ENCODE results near the gene ARHGAP5. TPM values are rescaled to one million over a fixed set of nuclear protein-coding genes. Genes with fewer than 3 reads are reported as not detected.
"Not testable (repeated sequence)": the region's sequence is repeated elsewhere in the genome, so short reads cannot be mapped to it uniquely, and the experiment has no call there.

ARHGAP5 gene
- total RNA-seq, 3 donors from 2014 or later, result 115 to 189 (median 121) TPM

DNA sequence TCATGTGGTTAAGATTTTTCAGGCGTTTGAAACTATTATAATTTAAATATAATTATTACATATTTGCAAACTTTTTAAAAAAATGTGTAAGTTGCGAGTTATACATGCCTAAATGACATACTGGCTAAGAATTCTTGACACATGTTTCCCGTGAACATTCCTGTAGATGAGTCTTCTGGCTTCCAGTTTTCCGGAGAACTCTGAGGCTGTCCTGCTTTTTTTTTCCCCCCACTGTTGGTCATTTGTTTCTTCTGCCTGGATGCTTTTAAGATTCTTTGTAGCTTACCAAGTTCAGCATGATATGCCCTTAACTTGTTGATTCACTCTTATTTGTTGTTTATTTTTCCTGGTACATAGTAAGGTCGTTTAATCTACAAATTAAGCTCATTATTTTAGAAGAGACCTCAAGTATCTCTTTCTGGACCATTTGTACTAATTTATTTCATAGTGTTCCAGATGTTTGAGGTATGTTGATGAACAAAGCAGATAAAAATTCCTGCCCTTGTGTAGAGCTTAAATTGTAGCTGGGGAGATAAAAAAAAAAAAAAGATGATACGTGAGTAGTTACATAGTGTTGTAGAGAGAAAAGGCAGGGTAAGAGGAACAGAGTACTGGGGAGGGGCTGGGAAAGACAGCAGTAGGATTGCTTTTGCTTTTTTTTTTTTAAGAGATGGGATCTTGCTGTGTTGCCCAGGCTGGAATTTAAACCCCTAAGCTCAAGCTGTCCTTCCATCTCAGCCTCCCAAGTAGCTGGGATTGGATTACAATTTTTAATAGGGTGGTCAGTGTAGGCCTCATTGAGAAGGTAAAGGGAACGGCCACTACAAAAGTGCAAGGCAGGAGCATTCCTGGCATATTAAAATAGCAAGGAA is 32.8 kb downstream of the ARHGAP5 start:
- Histone ChIP-seq H3K27me3 (no peaks in the 10 kb centered on the region), H3K4me3 (no peak overlapping the region), H3K4me1 (no peaks in the 10 kb centered on the region), H3K27ac (no peak overlapping the region), H3K36me3 (no peaks in the 10 kb centered on the region), H3K9me3 (no peaks in the 10 kb centered on the region)
- DNase-seq (ENCODE audit: low spot score in 2 of 2), result no peak
- TF ChIP-seq, protein P1, sequence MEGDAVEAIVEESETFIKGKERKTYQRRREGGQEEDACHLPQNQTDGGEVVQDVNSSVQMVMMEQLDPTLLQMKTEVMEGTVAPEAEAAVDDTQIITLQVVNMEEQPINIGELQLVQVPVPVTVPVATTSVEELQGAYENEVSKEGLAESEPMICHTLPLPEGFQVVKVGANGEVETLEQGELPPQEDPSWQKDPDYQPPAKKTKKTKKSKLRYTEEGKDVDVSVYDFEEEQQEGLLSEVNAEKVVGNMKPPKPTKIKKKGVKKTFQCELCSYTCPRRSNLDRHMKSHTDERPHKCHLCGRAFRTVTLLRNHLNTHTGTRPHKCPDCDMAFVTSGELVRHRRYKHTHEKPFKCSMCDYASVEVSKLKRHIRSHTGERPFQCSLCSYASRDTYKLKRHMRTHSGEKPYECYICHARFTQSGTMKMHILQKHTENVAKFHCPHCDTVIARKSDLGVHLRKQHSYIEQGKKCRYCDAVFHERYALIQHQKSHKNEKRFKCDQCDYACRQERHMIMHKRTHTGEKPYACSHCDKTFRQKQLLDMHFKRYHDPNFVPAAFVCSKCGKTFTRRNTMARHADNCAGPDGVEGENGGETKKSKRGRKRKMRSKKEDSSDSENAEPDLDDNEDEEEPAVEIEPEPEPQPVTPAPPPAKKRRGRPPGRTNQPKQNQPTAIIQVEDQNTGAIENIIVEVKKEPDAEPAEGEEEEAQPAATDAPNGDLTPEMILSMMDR (IDR thresholded peaks at IDR 0.05), result no peak
- TF ChIP-seq POLR2A (IDR thresholded peaks at IDR 0.05), result no peak
- no peak for TF ChIP-seq POLR2AphosphoS5 (IDR thresholded peaks at IDR 0.05)
- intact Hi-C loops (cut with DNase I; ENCODE audit: low total_unique reads), result no loop called here

DNA sequence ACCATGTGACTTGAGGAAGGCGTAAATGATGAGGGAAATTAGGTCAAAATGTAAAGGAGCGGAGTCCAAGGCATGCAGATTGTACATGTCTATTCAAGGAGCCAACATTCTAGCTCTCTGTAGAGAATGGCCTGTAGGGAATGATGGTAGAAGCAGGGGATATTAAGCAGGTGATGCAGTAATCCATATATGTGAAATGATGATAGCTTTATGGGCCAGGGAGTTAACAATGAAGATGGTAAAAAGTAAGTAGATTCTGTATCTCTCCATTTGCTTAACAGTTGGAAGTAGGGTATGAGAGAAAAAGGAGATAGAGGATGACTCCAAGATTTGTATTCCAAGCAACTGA is 33.4 kb downstream of the ARHGAP5 start:
- H3K9me3 ChIP-seq, result no peaks in the 10 kb centered on the region
- no peaks in the 10 kb centered on the region for H3K27me3 ChIP-seq
- intact Hi-C loops (cut with DNase I; ENCODE audit: low total_unique reads), result no loop called here
- H3K4me3 ChIP-seq, result no peak overlapping the region
- TF ChIP-seq, protein P1 (IDR thresholded peaks at IDR 0.05), result no peak
- TF ChIP-seq POLR2AphosphoS5 (IDR thresholded peaks at IDR 0.05) (no peak), POLR2A (IDR thresholded peaks at IDR 0.05) (no peak)
- no peaks in the 10 kb centered on the region for H3K36me3 ChIP-seq
- no peak overlapping the region for H3K27ac ChIP-seq
- no peak for DNase-seq (ENCODE audit: low spot score in 2 of 2)
- no peaks in the 10 kb centered on the region for H3K4me1 ChIP-seq

DNA sequence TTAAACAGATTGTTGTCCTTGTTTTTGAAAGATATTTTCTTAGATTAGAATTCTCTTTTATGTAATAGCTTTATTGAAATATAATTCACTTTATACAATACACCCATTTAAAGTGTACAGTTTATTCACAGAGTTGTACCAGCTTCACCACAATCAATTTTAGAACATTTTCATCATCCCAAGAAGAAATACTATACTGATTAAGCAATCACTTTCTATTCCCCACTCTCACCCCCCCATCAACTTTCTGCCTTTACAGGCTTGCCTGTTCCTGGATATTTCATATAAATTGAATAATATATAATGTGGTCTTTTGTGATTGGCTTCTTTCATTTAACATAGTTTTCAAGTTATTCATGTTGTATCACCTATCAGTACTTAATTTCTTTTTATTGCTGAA is 44.4 kb downstream of the ARHGAP5 start:
- Histone ChIP-seq H3K27me3 (no peaks in the 10 kb centered on the region), H3K9me3 (no peaks in the 10 kb centered on the region), H3K27ac (no peak overlapping the region), H3K4me1 (no peaks in the 10 kb centered on the region), H3K36me3 (peaks cover 7% of the 10 kb centered on the region), H3K4me3 (no peak overlapping the region)
- TF ChIP-seq, protein P1 (IDR thresholded peaks at IDR 0.05), result no peak
- TF ChIP-seq POLR2A (IDR thresholded peaks at IDR 0.05) (no peak), POLR2AphosphoS5 (IDR thresholded peaks at IDR 0.05) (no peak)
- intact Hi-C loops (cut with DNase I; ENCODE audit: low total_unique reads), result no loop called here
- DNase-seq (ENCODE audit: low spot score in 2 of 2), result no peak

DNA sequence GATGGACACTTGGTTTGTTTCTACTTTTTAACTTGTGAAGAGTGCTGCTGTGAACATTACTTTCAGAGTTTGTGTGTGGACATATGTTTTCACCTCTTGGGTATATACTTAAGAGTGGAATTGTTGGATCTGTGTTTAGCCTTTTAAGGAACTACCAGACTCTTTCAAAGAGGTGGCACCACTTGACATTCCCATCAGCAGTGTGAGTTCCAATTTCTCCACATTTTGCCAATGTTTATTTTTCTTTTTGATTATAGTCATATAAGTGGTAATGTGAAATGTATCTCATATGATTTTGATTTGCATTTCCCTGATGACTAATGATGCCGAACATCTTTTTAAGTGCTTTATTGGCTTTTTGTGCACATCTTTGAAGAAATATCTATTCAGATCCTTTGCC is 44.8 kb downstream of the ARHGAP5 start:
- peaks cover 7% of the 10 kb centered on the region for H3K36me3 ChIP-seq
- TF ChIP-seq, protein P1 (IDR thresholded peaks at IDR 0.05), result no peak
- no peak for TF ChIP-seq POLR2AphosphoS5 (IDR thresholded peaks at IDR 0.05)
- TF ChIP-seq POLR2A (IDR thresholded peaks at IDR 0.05), result no peak
- H3K4me3 ChIP-seq, result no peak overlapping the region
- DNase-seq (ENCODE audit: low spot score in 2 of 2), result no peak
- H3K9me3 ChIP-seq, result no peaks in the 10 kb centered on the region
- H3K27me3 ChIP-seq, result no peaks in the 10 kb centered on the region
- intact Hi-C loops (cut with DNase I; ENCODE audit: low total_unique reads), result no loop called here
- H3K4me1 ChIP-seq, result no peaks in the 10 kb centered on the region
- no peak overlapping the region for H3K27ac ChIP-seq

- H3K4me1 ChIP-seq; intact Hi-C loops (cut with DNase I; ENCODE audit: low total_unique reads); H3K4me3 ChIP-seq; H3K27ac ChIP-seq; H3K9me3 ChIP-seq; DNase-seq (ENCODE audit: low spot score in 2 of 2); H3K36me3 ChIP-seq; H3K27me3 ChIP-seq: not testable (repeated sequence)
Measured at GRCh38 chr14:32126899-32127730, 50.0 kb downstream of the ARHGAP5 start.

DNA sequence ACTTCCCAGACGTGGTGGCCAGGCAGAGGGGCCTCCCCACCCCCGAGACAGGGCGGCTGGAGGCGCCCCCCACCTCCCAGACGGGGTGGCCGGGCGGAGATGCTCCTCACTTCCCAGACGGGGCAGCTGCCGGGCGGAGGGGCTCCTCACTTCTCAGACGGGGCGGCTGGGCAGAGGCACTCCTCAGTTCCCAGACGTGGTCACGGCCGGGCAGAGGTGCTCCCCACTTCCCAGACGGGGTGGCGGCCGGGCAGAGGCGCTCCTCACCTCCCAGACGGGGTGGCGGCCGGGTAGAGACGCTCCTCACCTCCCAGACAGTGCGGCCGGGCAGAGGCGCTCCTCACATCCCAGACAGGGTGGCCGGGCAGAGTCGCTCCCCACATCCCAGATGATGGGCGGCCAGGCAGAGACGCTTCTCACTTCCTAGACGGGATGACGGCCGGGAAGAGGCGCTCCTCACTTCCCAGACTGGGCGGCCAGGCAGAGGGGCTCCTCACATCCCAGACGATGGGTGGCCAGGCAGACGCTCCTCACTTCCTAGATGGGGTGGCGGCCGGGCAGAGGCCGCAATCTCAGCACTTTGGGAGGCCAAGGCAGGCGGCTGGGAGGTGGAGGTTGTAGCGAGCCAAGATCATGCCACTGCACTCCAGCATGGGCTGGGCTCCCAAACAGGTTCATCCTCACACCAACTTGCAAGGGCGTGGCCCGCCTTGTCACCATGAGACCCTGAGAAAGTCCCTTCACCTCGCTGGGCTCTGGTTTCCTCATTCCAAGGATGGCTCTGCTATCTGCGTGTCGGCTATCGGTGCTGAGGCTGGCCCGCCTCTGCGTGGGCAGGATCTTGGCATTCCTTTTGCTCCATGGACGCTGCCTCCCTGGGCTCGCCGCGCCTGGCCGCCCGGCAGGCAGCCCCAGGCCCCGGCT is 50.9 kb downstream of the ARHGAP5 start:
- intact Hi-C loops (cut with DNase I; ENCODE audit: low total_unique reads); H3K4me3 ChIP-seq; H3K27ac ChIP-seq; H3K36me3 ChIP-seq; DNase-seq (ENCODE audit: low spot score in 2 of 2); H3K4me1 ChIP-seq; H3K9me3 ChIP-seq; H3K27me3 ChIP-seq: not testable (repeated sequence)

Measured in breast epithelium (tissue), 4 donors.